IMR-90 (cell line): ENCODE measurements around the gene ADAMTS17. TPM values are rescaled to one million over a fixed set of nuclear protein-coding genes. Genes with fewer than 3 reads are reported as not detected.

Experiments
- ATAC-seq: fragments of 200-7000 bp; cut with Tn5 transposase; 2 replicates; pipeline ENCODE4 v1.9.1; 2020; ENCODE audit warnings: low read depth, mild to moderate bottlenecking, moderate library complexity
- BruUV-seq: library from RNA; stranded (reverse); fragments of 400-500 nt; replicated peaks from 2 replicates; lab custom pipeline; 2021; lab: Mats Ljungman, UMichigan
- CTCF ChIA-PET: fragments of 300-600 bp; formaldehyde crosslinking; extraction: SDS; loops from one replicate; lab custom pipeline; 2021; ENCODE audit warnings: antibody characterized with exemption; lab: Yijun Ruan, JAX
- POLR2A ChIA-PET: fragments of 300-600 bp; sonication (Branson Sonifier 250); formaldehyde crosslinking; loops from one replicate; lab custom pipeline; 2022; ENCODE audit warnings: antibody characterized with exemption; ENCODE audit not compliant: unreplicated experiment; lab: Charles Lee
- DNase-seq: peaks from one replicate; pipeline ENCODE4 v3.0.0; 2013
- H2AFZ ChIP-seq: replicated peaks from 2 replicates; pipeline ENCODE3; 2013; ENCODE audit warnings: low read length, mild to moderate bottlenecking; ENCODE audit not compliant: poor library complexity
- H2AK5ac ChIP-seq: 2 replicates; pipeline ENCODE4 v1.6.1; 2013; ENCODE audit warnings: low read depth, low read length, inconsistent platforms
- H2AK9ac ChIP-seq: replicated peaks from 2 replicates; pipeline ENCODE3; 2013; ENCODE audit warnings: mild to moderate bottlenecking, low read depth, low read length, moderate library complexity; ENCODE audit not compliant: poor library complexity
- H2BK120ac ChIP-seq: 2 replicates; pipeline ENCODE4 v1.6.1; 2013; ENCODE audit warnings: low read depth, low read length, inconsistent platforms
- H2BK15ac ChIP-seq: 3 replicates; pipeline ENCODE4 v1.6.1; 2013; ENCODE audit warnings: low read depth, low read length, inconsistent platforms
- H2BK20ac ChIP-seq: 2 replicates; pipeline ENCODE4 v1.6.1; 2013; ENCODE audit warnings: low read depth, mild to moderate bottlenecking, inconsistent platforms, low read length, moderate library complexity
- H2BK5ac ChIP-seq: 2 replicates; pipeline ENCODE4 v1.6.1; 2013; ENCODE audit warnings: mild to moderate bottlenecking, low read depth, low read length, inconsistent platforms; ENCODE audit not compliant: poor library complexity, severe bottlenecking
- H3K14ac ChIP-seq: replicated peaks from 2 replicates; pipeline ENCODE4 v1.6.1; 2013; ENCODE audit warnings: low read depth, low read length, inconsistent platforms
- H3K18ac ChIP-seq: 2 replicates; pipeline ENCODE4 v1.6.1; 2013; ENCODE audit warnings: low read depth, low read length, control low read depth
- H3K23ac ChIP-seq: 2 replicates; pipeline ENCODE4 v1.6.1; 2013; ENCODE audit warnings: low read depth, low read length, inconsistent platforms
- H3K27ac ChIP-seq: 2 replicates; pipeline ENCODE4 v1.5.1; 2013; ENCODE audit warnings: mild to moderate bottlenecking, control low read depth, low read length; ENCODE audit not compliant: insufficient read depth
- H3K27me3 ChIP-seq: 2 replicates; pipeline ENCODE4 v1.6.1; 2013; ENCODE audit warnings: low read length; ENCODE audit not compliant: control insufficient read depth, insufficient read depth
- H3K36me3 ChIP-seq: 2 replicates; pipeline ENCODE4 v1.6.1; 2013; ENCODE audit warnings: low read length, mixed read lengths; ENCODE audit not compliant: control insufficient read depth, insufficient read depth
- H3K4ac ChIP-seq: 2 replicates; pipeline ENCODE4 v1.6.1; 2013; ENCODE audit warnings: low read depth, low read length, inconsistent platforms
- H3K4me1 ChIP-seq: 2 replicates; pipeline ENCODE4 v1.6.1; 2013; ENCODE audit warnings: low read length, mixed read lengths; ENCODE audit not compliant: control insufficient read depth, insufficient read depth
- H3K4me2 ChIP-seq: 2 replicates; pipeline ENCODE4 v1.6.1; 2013; ENCODE audit warnings: low read depth, mild to moderate bottlenecking, control low read depth, low read length, moderate library complexity
- H3K4me3 ChIP-seq: 2 replicates; pipeline ENCODE4 v1.5.1; 2013; ENCODE audit warnings: low read depth, mild to moderate bottlenecking, control low read depth, low read length, moderate library complexity; ENCODE audit not compliant: insufficient read depth
- H3K56ac ChIP-seq: 2 replicates; pipeline ENCODE4 v1.6.1; 2013; ENCODE audit warnings: low read length, inconsistent platforms; ENCODE audit not compliant: insufficient read depth; ENCODE audit errors: extremely low read depth
- H3K79me1 ChIP-seq, 2 experiments: 2 replicates each; pipeline ENCODE4 v1.6.1; 2013; ENCODE audit warnings: low read length in 2 of 2, inconsistent platforms in 1 of 2, low read depth in 1 of 2
- H3K9ac ChIP-seq: 2 replicates; pipeline ENCODE4 v1.6.1; 2013; ENCODE audit warnings: low read depth, low read length, control low read depth
- H3K9me1 ChIP-seq: 2 replicates; pipeline ENCODE4 v1.6.1; 2013; ENCODE audit warnings: low read length, inconsistent platforms; ENCODE audit not compliant: insufficient read depth
- H3K9me3 ChIP-seq: 2 replicates; pipeline ENCODE4 v1.6.1; 2013; ENCODE audit warnings: low read length; ENCODE audit not compliant: control insufficient read depth, insufficient read depth
- H4K20me1 ChIP-seq: 2 replicates; pipeline ENCODE4 v1.6.1; 2013; ENCODE audit warnings: low read length, inconsistent platforms; ENCODE audit not compliant: insufficient read depth
- H4K5ac ChIP-seq: 2 replicates; pipeline ENCODE4 v1.6.1; 2013; ENCODE audit warnings: mild to moderate bottlenecking, low read depth, low read length, control low read depth
- H4K8ac ChIP-seq, 2 experiments: 2 replicates each; pipeline ENCODE4 v1.6.1; 2013; ENCODE audit warnings: low read depth in 2 of 2, low read length in 2 of 2, control low read depth in 1 of 2, inconsistent platforms in 1 of 2
- H4K91ac ChIP-seq: 2 replicates; pipeline ENCODE4 v1.6.1; 2013; ENCODE audit warnings: low read depth, low read length, inconsistent platforms; ENCODE audit not compliant: insufficient read depth
- BHLHE40 ChIP-seq: fragments of 150-350 bp; IDR thresholded peaks from 2 replicates; pipeline ENCODE4 v1.6.1; 2016; ENCODE audit warnings: mild to moderate bottlenecking, low read depth, low read length
- CHD1 ChIP-seq: IDR thresholded peaks from 2 replicates; pipeline ENCODE4 v1.6.1; 2012; ENCODE audit warnings: low read depth, low read length, improper control_type of control experiment
- MAZ ChIP-seq: IDR thresholded peaks from 2 replicates; pipeline ENCODE4 v1.6.1; 2012; ENCODE audit warnings: low read depth, mild to moderate bottlenecking, low read length, improper control_type of control experiment, moderate library complexity, borderline replicate concordance
- MXI1 ChIP-seq: IDR thresholded peaks from 2 replicates; pipeline ENCODE4 v1.6.1; 2012; ENCODE audit warnings: low read depth, mild to moderate bottlenecking, low read length, moderate library complexity, borderline replicate concordance
- NFE2L2 ChIP-seq: fragments of 150-350 bp; IDR thresholded peaks from 2 replicates; pipeline ENCODE4 v1.6.1; 2016; ENCODE audit warnings: low read depth, mild to moderate bottlenecking, low read length
- POLR2A ChIP-seq: IDR thresholded peaks from 2 replicates; pipeline ENCODE4 v1.6.1; 2012; ENCODE audit warnings: mild to moderate bottlenecking, low read depth, low read length
- RAD21 ChIP-seq: IDR thresholded peaks from 2 replicates; pipeline ENCODE4 v1.6.1; 2012; ENCODE audit warnings: low read length, improper control_type of control experiment
- RCOR1 ChIP-seq: IDR thresholded peaks from 2 replicates; pipeline ENCODE4 v1.6.1; 2012; ENCODE audit warnings: mild to moderate bottlenecking, low read length, improper control_type of control experiment; ENCODE audit not compliant: insufficient replicate concordance
- RFX5 ChIP-seq: IDR thresholded peaks from 2 replicates; pipeline ENCODE4 v1.8.0; 2012; ENCODE audit warnings: low read depth, mild to moderate bottlenecking, low read length, moderate library complexity
- SMC3 ChIP-seq: fragments of 150-350 bp; IDR thresholded peaks from 2 replicates; pipeline ENCODE4 v1.6.1; 2016; ENCODE audit warnings: low read depth, mild to moderate bottlenecking, antibody characterized with exemption, low read length, moderate library complexity
- WGBS, 2 experiments: methylation state at CpG; one replicate each; pipeline versions ENCODE4 v1.1.5 to v1.1.7; 2013; ENCODE audit warnings: missing lambda C conversion rate in 2 of 2; ENCODE audit not compliant: insufficient read length in 1 of 2; ENCODE audit errors: extremely low coverage in 2 of 2; 5-methylcytosine and 5-hydroxymethylcytosine counted together
- dilution Hi-C: fragments of 300-500 bp; cut with HindIII; formaldehyde crosslinking; loops from one replicate; pipeline ENCODE4 v1.14.3; 2018; ENCODE audit warnings: low sequenced_read_pairs; ENCODE audit not compliant: unreplicated experiment
- in situ Hi-C: fragments of 300-500 bp; cut with MboI; formaldehyde crosslinking; loops from 3 replicates; pipeline ENCODE4 v1.14.3; 2019; ENCODE audit warnings: low sequenced_read_pairs, inconsistent platforms, mixed read lengths
- intact Hi-C: fragments of 100-400 bp; cut with micrococcal nuclease; formaldehyde crosslinking; loops from 2 replicates; pipeline ENCODE4 v1.10.0; 2022
- polyA plus RNA-seq, 3 experiments: library from polyadenylated mRNA; depleted of rRNA; stranded (reverse); fragments of >200 nt; gene quantifications; 2 replicates each; pipeline ENCODE4 v1.2.3, GENCODE V29; 2012; ENCODE audit warnings: low replicate concordance in 1 of 3
- total RNA-seq: library from RNA; depleted of rRNA; stranded (reverse); fragments of >200 nt; gene quantifications from 2 replicates; pipeline ENCODE4 v1.2.3, GENCODE V29; 2012
- TF ChIP-seq, protein P1 (sequence below): fragments of 150-350 bp; IDR thresholded peaks from 2 replicates; pipeline ENCODE4 v1.6.1; 2016; ENCODE audit warnings: low read depth, mild to moderate bottlenecking, low read length, moderate library complexity, borderline replicate concordance
- TF ChIP-seq, protein P2 (sequence below): fragments of 150-350 bp; IDR thresholded peaks from 2 replicates; pipeline ENCODE4 v1.6.1; 2017; ENCODE audit warnings: mild to moderate bottlenecking, antibody characterized with exemption, low read length, low read depth

The ADAMTS17 gene
- total and polyA plus RNA-seq, 2 of the 4 experiments (the other 2 are of a cell fraction): 0.03 TPM; not detected in 1

DNA sequence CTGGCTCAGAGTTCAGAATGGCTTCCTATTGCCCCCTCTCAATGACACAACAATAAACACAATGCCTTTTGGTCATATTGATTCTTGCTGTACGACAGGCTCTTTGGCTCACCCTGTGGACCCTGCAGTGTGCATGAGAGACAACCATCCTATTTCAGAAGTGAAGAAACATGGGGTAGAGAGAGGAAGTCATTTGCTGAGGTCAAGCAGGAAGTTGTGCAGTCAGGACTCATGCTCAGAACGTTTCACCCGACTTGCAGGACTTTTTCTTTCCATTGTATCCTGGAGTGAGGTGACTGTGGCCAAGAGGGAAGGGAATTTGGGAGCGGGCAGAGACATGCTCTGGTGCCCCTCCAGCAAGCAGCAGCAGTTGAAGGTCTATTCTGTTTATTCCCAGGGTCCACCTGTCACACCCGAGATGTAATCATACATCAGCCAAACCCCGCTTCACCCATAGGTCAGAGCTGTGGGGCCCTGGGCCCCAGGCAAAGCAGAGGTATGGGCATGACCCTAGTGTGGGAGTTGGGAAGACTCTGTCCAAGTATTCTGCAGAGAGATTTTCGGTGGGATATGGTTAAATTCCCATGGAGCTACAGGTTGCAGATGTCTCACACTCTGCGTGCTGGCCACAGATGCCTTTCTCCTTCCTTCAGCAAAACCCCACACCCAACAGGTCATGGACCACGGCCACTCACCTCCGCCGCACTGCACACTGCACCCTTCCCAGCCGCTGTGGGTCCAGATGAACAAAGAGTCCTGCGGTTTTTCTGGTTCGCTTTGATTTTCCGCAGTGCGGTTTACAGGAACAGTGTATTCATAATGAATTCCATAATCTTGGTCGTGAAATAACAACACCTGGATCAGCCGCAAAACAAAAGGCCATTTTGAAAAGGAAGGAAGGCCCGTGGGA, 290.6 kb downstream of the ADAMTS17 start (continued):
- TF ChIP-seq RCOR1: no peak

DNA sequence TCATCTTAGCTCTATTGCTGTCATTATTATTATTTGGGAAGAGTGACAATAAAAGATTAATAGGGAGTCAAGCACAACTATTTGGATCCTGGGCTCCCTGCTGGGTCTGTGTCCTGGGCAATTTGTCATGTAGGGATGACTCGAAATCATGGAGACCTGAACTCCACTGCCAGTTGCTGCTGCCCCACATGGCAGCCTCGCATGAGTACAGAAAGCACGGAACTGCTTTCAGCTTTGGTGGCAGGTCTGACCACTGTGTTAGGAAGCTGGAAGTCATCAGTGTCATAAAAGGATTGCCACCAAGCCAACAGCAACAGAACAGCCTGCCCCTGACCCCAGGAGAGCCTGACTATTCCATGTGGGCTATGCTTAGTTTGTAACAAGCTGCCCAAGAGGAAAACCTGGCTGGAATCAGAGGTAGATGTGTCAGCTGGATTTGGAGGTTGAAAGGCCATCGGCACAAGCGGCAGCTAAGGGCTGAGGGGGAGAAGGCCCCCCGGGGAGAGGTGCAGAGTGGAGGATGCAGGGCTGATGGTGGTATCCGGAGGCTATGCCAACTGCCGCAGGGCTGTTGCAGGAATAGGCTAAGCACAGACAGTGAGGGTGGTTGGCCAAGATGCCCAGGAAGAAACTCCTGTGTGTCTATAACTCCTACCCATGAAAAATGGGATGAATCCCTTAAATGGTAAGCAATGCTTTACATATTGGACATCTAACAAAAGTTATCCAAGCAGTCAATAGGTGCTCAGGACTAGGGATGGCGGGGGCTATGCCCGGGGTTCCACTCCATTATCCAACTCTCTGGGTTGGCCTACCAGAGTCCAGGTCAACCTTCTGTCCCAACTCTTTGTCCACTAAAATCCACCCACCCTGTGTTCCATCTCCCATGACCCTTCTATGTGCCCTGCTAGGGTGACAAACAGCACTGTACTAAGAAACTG, 291.6 kb downstream of the ADAMTS17 start:
- ATAC-seq (no peak), DNase-seq (no peak)
- H4K5ac ChIP-seq: no peak overlapping the region
- no peaks in the 10 kb centered on the region for H3K79me1 ChIP-seq
- no peak overlapping the region for H3K56ac ChIP-seq
- CTCF ChIA-PET: no interaction called here
- H3K14ac ChIP-seq: no peak overlapping the region
- H3K27me3 ChIP-seq: no peaks in the 10 kb centered on the region
- POLR2A ChIA-PET: no interaction called here
- no peak overlapping the region for H2BK20ac ChIP-seq
- H3K4me2 ChIP-seq: no peak overlapping the region
- no peaks in the 10 kb centered on the region for H3K4me1 ChIP-seq
- no peak overlapping the region for H3K9ac ChIP-seq
- H2BK15ac ChIP-seq: no peak overlapping the region
- 95% methylated on average over 4 of the region's 10 CpGs; no CpG with 5 or more reads in 1 of the 2 experiments for WGBS, 2 experiments
- H2AK5ac ChIP-seq: no peak overlapping the region
- no peak overlapping the region for H2AK9ac ChIP-seq
- H4K91ac ChIP-seq: no peak overlapping the region
- BruUV-seq: no TSS peak
- no peak overlapping the region for H3K27ac ChIP-seq
- H2BK5ac ChIP-seq: no peak overlapping the region
- H2AFZ ChIP-seq: no peak overlapping the region
- no peak overlapping the region for H3K18ac ChIP-seq
- H4K8ac ChIP-seq: no peak overlapping the region
- in situ Hi-C loops (no loop called here), dilution Hi-C loops (no loop called here), intact Hi-C loops (no loop called here)
- no peak overlapping the region for H3K4me3 ChIP-seq
- H3K9me3 ChIP-seq: peaks cover 4% of the 10 kb centered on the region; the same call in 1 of the 2 replicates
- H2BK120ac ChIP-seq: no peak overlapping the region
- H3K9me1 ChIP-seq: no peaks in the 10 kb centered on the region
- H3K36me3 ChIP-seq: no peaks in the 10 kb centered on the region
- H4K20me1 ChIP-seq: no peaks in the 10 kb centered on the region
- no peak overlapping the region for H3K4ac ChIP-seq
- H3K23ac ChIP-seq: no peak overlapping the region
- TF ChIP-seq, protein P1, sequence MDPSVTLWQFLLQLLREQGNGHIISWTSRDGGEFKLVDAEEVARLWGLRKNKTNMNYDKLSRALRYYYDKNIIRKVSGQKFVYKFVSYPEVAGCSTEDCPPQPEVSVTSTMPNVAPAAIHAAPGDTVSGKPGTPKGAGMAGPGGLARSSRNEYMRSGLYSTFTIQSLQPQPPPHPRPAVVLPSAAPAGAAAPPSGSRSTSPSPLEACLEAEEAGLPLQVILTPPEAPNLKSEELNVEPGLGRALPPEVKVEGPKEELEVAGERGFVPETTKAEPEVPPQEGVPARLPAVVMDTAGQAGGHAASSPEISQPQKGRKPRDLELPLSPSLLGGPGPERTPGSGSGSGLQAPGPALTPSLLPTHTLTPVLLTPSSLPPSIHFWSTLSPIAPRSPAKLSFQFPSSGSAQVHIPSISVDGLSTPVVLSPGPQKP: no peak
- TF ChIP-seq, protein P2, sequence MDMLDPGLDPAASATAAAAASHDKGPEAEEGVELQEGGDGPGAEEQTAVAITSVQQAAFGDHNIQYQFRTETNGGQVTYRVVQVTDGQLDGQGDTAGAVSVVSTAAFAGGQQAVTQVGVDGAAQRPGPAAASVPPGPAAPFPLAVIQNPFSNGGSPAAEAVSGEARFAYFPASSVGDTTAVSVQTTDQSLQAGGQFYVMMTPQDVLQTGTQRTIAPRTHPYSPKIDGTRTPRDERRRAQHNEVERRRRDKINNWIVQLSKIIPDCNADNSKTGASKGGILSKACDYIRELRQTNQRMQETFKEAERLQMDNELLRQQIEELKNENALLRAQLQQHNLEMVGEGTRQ: no peak
- no peak for TF ChIP-seq CHD1
- TF ChIP-seq RAD21: no peak
- no peak for TF ChIP-seq NFE2L2
- no peak for TF ChIP-seq MAZ
- TF ChIP-seq BHLHE40: no peak
- no peak for TF ChIP-seq RFX5
- no peak for TF ChIP-seq SMC3
- no peak for TF ChIP-seq RCOR1
- TF ChIP-seq POLR2A: no peak
- no peak for TF ChIP-seq MXI1
